GM19438 (cell line): ENCODE measurements around the gene GLS.

ENCODE experiments used
- ATAC-seq: cut with Tn5 transposase; IDR thresholded peaks from one replicate; pipeline ENCODE4 v1.9.1; 2021; ENCODE audit warnings: low read depth; ENCODE audit not compliant: unreplicated experiment

GLS gene

DNA sequence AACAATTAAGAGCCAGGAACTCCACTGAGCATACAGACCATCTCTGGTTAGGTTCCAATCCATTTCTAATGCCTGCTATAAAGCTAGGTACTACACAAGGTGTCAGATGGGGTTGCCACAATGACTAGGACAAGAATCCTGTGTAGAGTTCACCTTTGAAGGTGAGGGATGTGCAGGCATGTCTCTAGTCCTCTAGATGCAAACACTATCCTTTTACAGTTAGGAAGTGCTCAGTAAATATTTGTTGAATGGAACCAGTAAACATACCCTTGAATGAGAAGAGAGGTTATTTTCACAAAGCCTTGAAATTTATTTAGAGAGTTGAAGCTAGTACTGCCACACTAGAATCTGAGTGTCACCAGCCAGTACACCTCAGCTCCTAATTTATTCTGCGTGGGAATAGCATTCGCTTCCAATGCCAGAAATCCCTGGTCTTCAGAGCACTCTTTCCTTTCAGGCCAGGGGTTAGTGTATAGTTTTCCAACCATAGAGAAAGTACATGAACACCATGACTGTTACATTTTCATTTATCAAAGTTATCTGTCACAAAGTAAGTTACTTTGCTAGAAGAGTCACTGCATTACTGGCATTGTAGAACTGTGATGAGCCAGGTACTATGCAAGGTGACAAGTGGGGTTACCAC, 85.1 kb downstream of the GLS start:
- ATAC-seq, result no peak

DNA sequence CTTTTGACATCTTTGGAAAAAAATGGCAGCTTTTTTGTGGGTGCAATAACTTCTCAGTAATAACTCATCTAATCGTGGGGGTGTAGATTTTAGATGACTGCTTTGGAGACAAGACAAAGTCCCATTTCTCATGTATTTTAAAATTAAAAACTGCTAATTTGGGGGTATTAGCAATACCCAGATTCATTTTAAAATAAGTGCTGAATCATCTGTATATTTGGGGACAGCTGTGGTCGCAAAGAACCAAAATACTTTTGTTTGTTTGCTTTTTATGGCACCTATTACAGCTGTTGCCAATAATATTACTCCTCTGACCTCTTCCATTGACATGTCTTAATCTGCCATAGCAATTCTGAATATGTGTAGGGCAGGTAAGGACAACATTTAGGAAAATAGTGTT, 87.9 kb downstream of the GLS start:
- ATAC-seq, result no peak

DNA sequence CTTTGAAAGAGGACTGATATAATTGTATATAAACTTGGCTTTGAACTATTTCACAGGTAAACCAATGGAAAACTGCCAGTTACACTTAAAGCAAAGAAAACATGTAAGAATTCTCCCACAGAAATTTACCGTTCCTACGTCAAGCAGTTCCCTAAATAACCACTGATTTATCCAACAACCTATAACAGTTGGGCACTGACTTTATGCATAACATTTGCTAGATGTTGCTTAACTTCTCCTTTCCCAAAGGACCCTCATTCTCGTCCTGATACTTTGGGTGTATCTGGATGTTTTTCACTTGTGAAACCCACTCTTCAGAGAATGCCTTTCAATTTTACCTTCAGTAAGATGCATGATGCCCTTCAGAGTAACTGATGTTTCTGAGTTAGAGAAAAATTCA, 89.5 kb downstream of the GLS start:
- ATAC-seq, result no peak

DNA sequence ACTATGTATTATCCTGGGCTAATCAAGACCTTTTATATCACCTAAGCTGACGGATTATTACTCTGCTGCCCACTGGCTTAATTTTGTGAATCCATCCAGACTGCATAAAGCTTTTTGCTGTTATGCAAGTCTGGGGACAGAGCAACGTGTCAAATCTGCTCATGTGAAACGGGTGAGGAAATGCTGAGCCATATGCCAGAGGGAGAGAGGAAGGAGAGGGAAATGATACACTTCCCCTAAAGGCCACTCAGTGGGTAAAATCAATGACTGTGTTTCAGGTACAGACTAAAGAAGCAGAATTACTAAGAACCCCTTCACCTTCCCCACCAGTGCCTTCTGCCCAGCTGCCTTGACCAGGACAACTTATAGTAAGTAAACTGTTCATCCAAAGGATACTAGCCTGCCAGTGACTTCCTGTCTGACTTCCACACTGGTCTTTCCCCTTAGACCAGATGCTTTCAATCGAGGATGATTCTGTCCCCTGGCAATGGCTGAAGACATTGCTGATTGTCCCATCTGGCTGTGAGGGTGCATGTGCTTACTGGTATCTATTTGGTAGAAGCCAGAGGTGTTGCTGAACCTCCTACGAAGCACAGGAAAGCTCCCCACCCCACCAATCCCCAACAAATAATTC, 90.4 kb downstream of the GLS start:
- ATAC-seq, result no peak

DNA sequence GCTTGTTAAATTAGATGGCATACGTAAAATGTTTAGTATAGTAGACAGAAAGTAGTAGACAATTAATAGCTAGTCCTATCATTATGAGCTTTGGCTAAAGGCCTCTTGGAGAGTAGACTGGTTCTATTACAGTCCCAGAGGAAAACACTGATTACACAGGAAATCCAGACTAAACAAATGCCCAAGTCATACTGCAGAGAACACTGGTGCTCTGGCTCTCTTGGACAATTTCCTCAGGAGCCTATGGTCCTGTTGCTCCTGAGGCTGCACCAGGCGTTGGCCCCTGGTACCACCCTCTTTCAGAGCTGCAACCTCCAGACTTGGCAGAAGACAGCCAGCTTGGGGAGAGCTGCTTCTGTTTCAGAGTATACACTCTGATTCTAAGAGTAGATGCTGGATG, 91.6 kb downstream of the GLS start:
- no peak for ATAC-seq

DNA sequence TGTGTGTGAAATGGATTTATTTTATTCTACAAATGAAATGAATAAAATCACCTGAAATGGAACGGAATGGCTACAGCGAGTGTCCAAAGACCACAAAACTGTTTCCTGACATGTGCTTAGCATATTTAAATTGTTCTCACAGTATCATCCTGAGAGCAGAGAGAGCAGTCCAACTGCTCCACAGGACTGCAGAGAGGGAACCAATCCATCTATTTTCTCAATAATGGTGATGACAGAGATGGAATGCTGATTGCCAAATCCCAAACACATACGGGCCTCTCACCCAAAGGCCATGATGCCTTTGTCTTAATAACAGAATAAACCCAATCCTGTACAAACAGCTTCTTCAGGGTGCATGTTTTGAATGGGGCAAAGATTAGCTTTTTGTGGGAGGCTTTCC, 92.2 kb downstream of the GLS start:
- ATAC-seq, result no peak

DNA sequence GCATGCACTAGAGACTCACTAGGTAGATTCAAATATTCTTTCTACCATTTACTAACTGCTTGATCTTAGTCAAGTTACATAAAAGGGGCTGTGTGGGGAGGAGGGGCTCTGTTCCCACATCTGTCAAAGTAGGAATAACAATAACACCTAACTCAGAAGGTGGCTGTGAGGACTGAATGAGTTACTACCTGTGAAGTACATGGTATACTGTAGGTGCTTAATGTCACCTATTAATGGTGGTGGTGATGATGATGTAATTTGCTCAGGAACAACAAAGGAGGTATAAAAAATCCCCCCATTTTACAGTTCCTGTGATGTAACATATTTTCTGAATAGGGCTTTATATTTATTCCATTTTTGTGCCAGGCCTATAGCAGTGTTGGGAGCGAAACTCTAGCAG, 92.6 kb downstream of the GLS start:
- no peak for ATAC-seq

DNA sequence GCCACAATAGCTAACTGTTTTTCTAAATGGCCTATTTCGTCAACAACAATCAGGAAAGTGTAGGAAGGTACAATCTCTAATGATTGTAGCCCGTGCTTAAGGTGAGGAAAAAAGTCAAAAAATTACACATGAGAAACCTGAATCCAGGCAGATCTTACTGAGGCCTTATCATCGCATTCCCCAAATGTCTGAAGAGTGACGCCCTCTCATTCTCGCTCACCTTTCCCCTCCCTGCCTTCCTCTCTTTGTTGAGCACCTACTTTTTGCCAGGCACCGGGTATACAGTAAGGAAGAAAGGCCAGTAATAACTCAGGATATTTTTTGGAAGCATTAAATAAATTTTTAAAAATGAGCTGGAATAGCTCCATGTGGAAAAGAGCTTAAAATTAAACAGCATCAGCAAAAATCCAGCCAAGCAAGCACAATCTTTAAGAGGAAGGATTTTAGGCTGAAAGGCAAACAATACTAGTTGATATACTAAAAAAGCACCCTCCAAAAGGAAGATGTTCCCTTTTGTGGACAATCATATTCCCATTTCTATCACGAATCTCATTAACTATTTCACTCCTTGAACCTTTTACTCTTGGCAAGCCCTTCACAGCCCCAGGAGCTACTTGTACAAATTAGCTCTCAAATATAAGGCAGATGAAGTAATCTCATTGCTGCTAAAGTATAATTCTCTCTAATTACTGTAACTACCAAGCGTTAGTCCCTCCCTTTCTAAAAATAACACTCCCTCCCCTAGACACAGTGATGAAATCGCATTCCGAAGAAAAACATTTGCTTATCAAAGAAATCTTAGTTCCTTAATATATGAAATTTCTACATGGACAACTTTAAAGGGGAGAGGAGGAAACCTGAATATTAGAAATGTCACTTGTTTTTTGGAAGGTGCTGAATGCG, 93.4 kb downstream of the GLS start:
- ATAC-seq, result no peak

DNA sequence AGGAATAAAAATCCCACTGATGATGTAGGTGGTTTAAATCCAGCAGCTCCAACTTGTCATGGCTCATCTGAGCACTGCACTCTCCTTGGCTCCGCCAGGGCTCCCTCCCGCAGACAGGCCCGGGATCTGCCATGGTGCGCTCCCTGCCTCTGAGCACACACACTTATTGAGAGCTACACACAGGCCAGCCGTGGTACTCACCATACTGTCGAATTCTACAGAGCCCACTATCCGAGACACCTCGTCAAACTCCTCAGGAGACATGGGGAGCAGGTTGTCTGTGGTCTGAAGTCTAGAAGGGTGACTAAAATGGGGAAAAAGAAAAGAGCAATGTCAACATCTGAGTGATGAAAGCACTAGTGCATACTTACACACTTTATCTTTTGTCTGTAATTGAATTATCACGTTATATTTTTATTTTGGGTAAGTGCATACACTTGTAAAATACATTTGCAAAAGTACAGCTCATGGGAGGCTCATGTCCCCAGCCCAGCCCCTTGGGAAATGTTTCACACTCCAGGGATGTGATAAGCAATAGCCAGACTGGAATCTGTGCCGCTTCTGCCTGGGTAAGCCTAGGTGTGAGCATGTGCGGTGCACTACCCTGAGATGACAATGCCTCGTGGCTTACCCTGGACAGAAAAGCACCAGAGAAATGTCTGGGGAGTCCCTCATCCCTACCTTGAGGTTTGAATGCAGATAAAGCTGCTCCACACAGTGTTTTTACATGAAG, 94.2 kb downstream of the GLS start:
- ATAC-seq, result no peak

DNA sequence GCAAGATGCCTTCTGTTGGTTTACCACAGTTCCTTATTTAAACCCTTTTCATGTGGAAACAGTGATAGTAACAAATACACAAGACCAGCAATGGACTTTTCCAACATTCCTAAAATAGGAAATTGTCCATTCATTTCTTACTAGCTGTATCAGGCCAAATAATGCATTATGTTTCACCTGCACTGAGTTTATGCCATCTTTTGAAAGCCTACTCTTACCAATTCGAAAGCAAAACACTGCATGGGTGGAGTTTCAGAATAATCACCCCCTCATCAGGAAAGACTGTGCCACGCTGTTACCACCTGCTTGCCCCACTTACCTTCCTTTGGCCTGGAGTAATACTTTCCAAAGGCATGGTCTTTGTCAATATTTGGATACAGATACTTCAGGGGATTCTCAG, 95.9 kb downstream of the GLS start:
- ATAC-seq, result no peak

DNA sequence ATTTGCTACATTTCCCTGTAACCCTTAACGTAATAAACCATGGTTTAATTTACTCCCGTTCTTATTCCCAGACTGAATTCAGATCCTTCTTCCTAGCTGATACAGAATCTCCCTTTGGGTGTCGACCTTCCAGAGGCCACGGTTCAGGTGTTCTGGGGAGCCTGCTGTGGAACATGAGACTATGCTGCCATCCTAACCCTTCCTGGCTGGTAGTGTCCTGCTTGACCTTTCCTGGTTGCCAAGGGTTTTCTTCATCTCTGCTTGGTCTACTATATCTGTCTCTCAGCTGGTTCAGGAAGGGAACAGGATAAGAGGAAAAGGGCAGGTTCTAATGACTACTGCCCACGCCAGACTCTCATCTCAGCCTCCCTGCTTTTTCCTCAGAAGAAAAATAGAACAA, 96.9 kb downstream of the GLS start:
- ATAC-seq, result no peak

DNA sequence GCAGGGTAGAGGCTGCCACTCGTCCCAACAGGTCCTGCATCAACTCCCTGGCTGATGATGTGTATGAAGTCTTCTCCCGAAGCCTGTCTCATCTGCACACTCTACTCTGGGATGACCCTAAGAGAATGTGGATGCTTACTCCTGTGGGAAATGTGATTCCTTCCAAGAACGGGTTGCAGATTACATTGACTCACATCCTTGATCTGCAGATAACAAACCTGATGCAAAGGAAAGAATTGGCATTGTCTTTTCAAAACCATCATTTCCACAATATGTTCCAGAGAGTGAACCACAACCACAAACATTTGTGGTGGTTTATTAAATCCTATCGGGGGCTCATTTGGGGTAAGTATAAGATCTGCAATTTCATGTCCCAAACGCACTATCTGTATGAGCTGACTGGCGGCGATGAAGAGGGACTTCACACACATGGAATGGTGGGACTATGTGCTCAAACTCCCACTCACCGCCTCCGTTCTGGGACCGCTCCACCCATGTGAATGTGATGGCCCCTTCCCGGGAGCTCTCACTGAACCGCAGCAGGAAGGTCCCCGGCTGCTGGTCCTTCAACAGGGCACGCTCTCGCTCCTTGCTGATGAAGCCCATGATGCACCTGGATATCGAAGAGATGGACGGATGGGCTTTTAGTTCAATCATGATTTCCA, 97.9 kb downstream of the GLS start:
- ATAC-seq, result no peak

DNA sequence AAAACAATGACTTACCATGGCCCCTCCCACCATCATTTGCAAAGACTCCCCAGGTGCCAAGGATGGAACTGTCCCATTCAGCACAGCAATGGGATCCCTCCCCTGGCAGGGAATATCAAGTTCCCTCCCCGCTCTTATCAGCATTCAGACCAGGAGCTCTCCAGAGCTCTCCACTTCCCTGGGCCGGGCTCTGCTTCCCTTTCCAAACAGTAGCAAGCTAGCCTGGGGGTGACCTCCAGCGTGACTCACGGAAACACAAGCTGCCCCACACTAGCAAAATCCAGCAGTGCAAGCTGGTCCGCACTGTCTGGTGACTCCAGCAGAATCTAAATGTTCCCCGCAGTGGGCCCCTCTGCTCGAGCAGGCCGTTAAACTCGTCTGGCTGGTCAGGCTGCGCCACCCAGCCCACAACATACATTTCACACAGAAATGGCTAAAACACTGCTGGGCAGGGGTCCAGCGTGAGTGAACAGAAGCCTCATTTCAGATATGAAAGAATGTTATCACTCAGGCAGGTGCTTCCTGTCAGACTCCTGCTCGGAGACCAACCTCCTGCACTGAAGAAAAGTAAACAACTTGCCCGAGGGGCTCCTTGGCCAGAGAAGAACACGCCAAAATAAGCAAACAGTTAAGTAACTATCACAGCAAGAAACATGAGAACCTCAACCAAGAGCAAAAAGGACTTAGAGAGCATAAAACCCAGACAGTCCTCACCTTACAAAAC, 99.4 kb downstream of the GLS start:
- no peak for ATAC-seq

DNA sequence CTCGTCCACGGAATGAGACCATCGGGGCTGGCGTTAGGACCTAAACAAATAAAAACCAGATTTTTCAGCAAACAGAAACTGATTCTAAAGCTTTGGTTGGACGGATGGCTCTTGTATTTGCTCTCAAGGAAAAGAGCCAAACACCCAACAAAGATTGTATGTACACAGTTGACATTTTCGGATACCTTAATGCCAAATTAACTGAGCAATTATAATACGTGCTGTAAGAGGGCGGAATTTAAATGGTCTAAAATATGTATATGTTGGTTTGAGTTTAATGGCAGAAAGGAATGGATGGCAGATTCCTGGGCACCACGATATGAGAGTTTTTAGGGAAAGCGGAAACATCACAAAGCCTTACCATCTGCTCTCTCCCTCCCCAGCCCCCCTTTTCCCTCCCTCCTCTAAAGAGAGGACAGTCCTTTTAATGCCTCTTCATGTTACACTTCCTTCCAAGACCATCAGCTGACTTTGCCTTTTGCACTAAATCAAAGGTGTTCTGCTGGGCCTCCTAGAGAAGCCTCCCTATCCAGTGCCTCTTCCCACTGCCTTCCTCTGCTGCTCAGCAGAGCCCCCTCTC, 100.1 kb downstream of the GLS start:
- ATAC-seq, result no peak

DNA sequence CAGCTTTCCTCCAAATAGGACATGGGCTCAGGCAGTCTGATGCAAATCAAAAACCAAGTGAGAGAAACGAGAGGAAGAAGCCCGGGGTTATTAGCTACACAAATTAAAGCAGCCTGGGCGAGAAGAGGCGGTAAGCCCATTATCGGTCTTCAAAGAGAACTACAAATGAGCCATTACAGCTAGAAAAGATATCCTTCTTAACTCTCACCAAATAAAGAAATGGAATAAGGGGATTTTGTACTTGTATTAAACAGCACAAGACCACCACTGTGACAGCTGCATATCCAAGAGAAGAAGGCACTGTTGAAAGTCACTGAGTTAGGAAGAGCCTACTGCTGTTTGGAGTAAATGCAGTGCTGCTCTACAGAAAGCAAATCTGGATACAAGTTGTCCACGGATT, 100.7 kb downstream of the GLS start:
- ATAC-seq, result no peak

DNA sequence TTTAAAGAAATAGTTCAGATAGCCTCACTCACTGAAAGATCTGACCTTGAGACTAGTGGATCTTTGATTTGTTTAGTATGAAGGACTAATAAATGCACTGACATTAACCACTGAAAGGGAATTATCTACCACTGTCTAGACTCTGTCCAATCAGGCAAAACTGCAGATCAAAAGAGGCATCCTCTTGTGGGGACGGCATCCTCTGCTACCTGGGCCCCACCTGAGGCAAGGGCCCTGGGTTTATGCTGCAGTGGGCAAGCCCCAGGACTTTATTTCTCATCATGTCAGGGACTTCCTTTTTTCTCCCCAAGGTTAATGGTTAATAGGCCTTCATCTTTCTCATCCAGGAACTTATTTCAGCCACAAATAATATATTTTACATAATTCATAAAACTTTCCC, 101.1 kb downstream of the GLS start:
- ATAC-seq, result no peak

DNA sequence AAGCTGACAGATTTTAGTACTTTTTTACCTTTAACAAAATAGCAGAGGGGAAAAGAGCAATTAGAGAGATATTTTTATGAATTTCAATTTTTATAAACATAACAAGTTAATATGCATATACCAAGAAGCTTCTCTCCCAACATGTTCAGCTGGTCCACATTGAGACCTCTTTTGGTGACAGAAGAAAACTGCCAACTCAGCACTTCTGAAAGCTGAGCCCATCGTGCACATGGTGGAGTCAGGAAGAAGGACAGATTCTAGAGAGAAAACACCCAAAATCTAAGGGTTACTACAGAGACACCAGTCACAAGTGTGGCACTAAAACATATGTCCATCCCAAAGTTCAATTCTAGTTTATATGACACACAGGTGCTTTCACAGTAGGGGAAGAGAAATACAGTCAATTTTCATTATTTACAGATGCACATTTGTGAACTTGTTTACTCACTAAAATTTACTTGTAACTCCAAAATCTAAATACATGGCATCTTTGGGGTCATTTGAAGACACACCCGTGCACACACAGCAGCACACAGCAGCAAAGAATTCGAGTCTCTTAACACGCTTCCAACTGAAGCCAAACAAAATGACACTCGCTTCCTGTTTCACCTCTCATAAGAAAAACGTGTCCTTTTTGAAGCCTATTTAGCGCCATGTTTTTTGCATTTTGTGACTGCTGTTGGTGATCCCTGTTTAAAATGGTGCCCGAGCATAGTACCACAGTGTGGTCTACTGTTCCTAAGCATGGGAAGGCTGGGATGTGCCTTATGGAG, 101.8 kb downstream of the GLS start:
- no peak for ATAC-seq

DNA sequence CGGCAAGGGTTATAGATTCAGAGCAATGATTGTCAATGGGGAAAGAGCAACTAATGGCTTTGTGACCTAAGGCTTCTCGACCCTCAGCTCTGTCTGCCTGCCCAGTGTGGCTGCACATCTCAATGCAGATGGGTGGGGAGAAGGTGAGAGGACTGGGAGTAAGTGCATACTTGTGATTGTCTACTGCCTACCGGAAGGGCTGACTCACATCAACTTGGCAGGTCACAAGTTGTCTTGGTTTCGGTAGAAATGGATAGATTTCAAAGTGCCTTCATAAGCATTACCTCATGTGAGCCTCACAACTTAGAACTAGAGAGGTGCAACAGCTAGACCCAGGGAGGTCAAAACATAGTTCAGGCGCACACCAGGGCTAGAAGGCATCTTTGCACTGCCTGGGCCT, 104.0 kb downstream of the GLS start:
- ATAC-seq, result no peak
